ENCODE measurements around the gene CX3CR1. TPM values are rescaled to one million over a fixed set of nuclear protein-coding genes. Genes with fewer than 3 reads are reported as not detected.

CX3CR1 gene
- total and polyA plus RNA-seq, 9 of the 15 experiments (the other 6 are each of a cell fraction or from before 2014, with no cell fraction given): 0.03 to 0.21 TPM; not detected in 7

- 11% methylated on average over 5 of the region's 5 CpGs for WGBS (ENCODE audit: insufficient coverage, low coverage, missing lambda C conversion rate)
- no peak overlapping the region for H3K27ac ChIP-seq (ENCODE audit: extremely low read depth, low read depth, low read length)
- ChIA-PET POLR2A (interaction anchor here (1.1 to 1.2 kb wide), 2 partner anchors 12 to 111 kb away, joined by 3 to 4 read pairs; partner anchors contain the start of gene RPSA), CTCF (ENCODE audit: low intra/inter-chr PET ratio) (no interaction called here)
- no peak for FAIRE-seq
- no peak overlapping the region for H3K4me2 ChIP-seq (ENCODE audit: insufficient read depth, low read length)
- H3K36me3 ChIP-seq (ENCODE audit: control insufficient read depth, insufficient read depth, low read length): no peaks in the 10 kb centered on the region
- ATAC-seq: no peak
- in situ Hi-C loops (cut with MboI): no loop called here
- TF ChIP-seq ZFP36 (IDR thresholded peaks at IDR 0.05; ENCODE audit: low read depth, low read length, partially characterized antibody) (no peak), SPI1 (IDR thresholded peaks at IDR 0.05; ENCODE audit: borderline replicate concordance, low read depth, low read length) (peak; percentile 42; the same call in 1 of the 2 replicates), ZNF507 (tag; conservative IDR thresholded peaks at IDR 0.05) (no peak), U2AF2 (optimal IDR thresholded peaks at IDR 0.05; ENCODE audit: low read depth, low read length) (no peak), ZNF197 (CRISPR knock-in tag; IDR thresholded peaks at IDR 0.05; ENCODE audit: low read depth) (no peak)
- TF ChIP-seq, protein P1, sequence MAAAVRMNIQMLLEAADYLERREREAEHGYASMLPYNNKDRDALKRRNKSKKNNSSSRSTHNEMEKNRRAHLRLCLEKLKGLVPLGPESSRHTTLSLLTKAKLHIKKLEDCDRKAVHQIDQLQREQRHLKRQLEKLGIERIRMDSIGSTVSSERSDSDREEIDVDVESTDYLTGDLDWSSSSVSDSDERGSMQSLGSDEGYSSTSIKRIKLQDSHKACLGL (CRISPR knock-in tag; IDR thresholded peaks at IDR 0.05; ENCODE audit: borderline replicate concordance, poor library complexity, severe bottlenecking): no peak
- H3K9me1 ChIP-seq (ENCODE audit: control insufficient read depth, insufficient read depth, low read length): no peaks in the 10 kb centered on the region
- no peaks in the 10 kb centered on the region for H3K4me1 ChIP-seq (replicated peaks in 1 of 2; ENCODE audit: control insufficient read depth in 2 of 2, insufficient read depth in 2 of 2, low read length in 2 of 2)
- no peak overlapping the region for H3K4me3 ChIP-seq
- no TSS peak for BruUV-seq (replicated peaks)
- H3K79me2 ChIP-seq (ENCODE audit: control insufficient read depth, insufficient read depth, low read length): no peaks in the 10 kb centered on the region
- no peak for DNase-seq (ENCODE audit: extremely low read depth in 1 of 4, low spot score in 3 of 4)
- H4K20me1 ChIP-seq (replicated peaks; ENCODE audit: control insufficient read depth, insufficient read depth, low read length): no peaks in the 10 kb centered on the region
- peaks cover 3 to 20% of the 10 kb centered on the region in 2 experiments; a peak in 3 of 5 replicates for H3K27me3 ChIP-seq (ENCODE audit: control insufficient read depth in 2 of 2, insufficient read depth in 2 of 2, low read length in 2 of 2)
- no peak overlapping the region for H3K9ac ChIP-seq (ENCODE audit: insufficient read depth in 1 of 2, low read depth in 2 of 2, low read length in 2 of 2)
- no peak overlapping the region for H2AFZ ChIP-seq (ENCODE audit: low read depth, low read length)
- intact Hi-C loops (cut with micrococcal nuclease): no loop called here
- H3K9me3 ChIP-seq (replicated peaks; ENCODE audit: control insufficient read depth, insufficient read depth, low read depth, low read length): peaks cover 3% of the 10 kb centered on the region; the same call in 1 of the 2 replicates
Observed at GRCh38 chr3:39295184-39295775, 15.4 kb upstream of the CX3CR1 start.
